Heart left ventricle (tissue), 16 donors: Measurements from ENCODE around the gene EFS. TPM values are rescaled to one million over a fixed set of nuclear protein-coding genes. Genes with fewer than 3 reads are reported as not detected.

Experiments
- ATAC-seq, 4 donors: fragments of 200-7000 bp; cut with Tn5 transposase; one replicate each; pipeline ENCODE4 v1.9.1; 2020 to 2022; ENCODE audit warnings: moderate library complexity in 4 of 4, mild to moderate bottlenecking in 3 of 4, moderate number of reproducible peaks in 1 of 4
- DNase-seq, 5 donors: peaks; one replicate each; pipeline ENCODE4 v3.0.0-alpha.2; 2020
- H3K27ac ChIP-seq, 12 donors: fragments of 200-600 bp; sonication (generic) in 4 of 12; one replicate each; pipeline versions ENCODE4 v1.5.0 to v1.8.0; 2016 to 2022; ENCODE audit warnings: mild to moderate bottlenecking in 2 of 12
- H3K27me3 ChIP-seq, 9 donors: fragments of 200-600 bp; sonication (generic) in 2 of 9; one replicate each; pipeline versions ENCODE4 v1.5.1 to v1.8.0; 2016 to 2022; ENCODE audit warnings: mild to moderate bottlenecking in 3 of 9
- H3K36me3 ChIP-seq, 9 donors: fragments of 200-600 bp; sonication (generic) in 2 of 9; one replicate each; pipeline versions ENCODE4 v1.5.0 to v1.8.0; 2018 to 2022; ENCODE audit warnings: mild to moderate bottlenecking in 2 of 9
- H3K4me1 ChIP-seq, 12 donors: fragments of 200-600 bp; sonication (generic) in 4 of 12; one replicate each; pipeline versions ENCODE4 v1.5.0 to v1.8.0; 2016 to 2022; ENCODE audit warnings: mild to moderate bottlenecking in 3 of 12
- H3K4me3 ChIP-seq, 12 donors: fragments of 200-600 bp; sonication (generic) in 4 of 12; one replicate each; pipeline versions ENCODE4 v1.5.0 to v1.8.0; 2017 to 2022; ENCODE audit warnings: mild to moderate bottlenecking in 9 of 12, moderate library complexity in 4 of 12
- H3K9me3 ChIP-seq, 12 donors: fragments of 200-600 bp; sonication (generic) in 4 of 12; one replicate each; pipeline versions ENCODE4 v1.5.0 to v1.8.0; 2016 to 2022; ENCODE audit warnings: mild to moderate bottlenecking in 1 of 12
- CTCF ChIP-seq, 12 donors: fragments of 200-600 bp; sonication (generic) in 4 of 12; IDR thresholded peaks; one replicate each; pipeline versions ENCODE4 v1.5.0 to v1.8.0; 2018 to 2022; ENCODE audit warnings: antibody characterized with exemption in 12 of 12, mild to moderate bottlenecking in 5 of 12
- POLR2A ChIP-seq, 2 donors: fragments of 450-650 bp; IDR thresholded peaks; one replicate each; pipeline ENCODE4 v1.6.1; 2017; ENCODE audit warnings: antibody characterized with exemption in 2 of 2, mild to moderate bottlenecking in 2 of 2, moderate library complexity in 2 of 2
- WGBS, 4 donors: extraction: QIAGEN DNeasy Blood & Tissue Kit in 2 of 4; methylation state at CpG; one replicate each; pipeline versions ENCODE4 v1.1.5 to v1.1.7; 2013 to 2018; 5-methylcytosine and 5-hydroxymethylcytosine counted together
- intact Hi-C, 10 donors: fragments of 100-400 bp; cut with DNase I; formaldehyde crosslinking; loops; one replicate each; pipeline versions ENCODE4 v1.11.1 to v1.14.2; 2022
- polyA plus RNA-seq, 2 donors: library from polyadenylated mRNA; stranded (reverse); fragments of 200-250 nt; gene quantifications; one replicate each; pipeline ENCODE4 v1.2.3, GENCODE V29; 2013
- total RNA-seq, 9 donors: library from RNA; depleted of rRNA in 2 of 9; stranded (reverse); fragments of >200 nt in 2 of 9; fragmentation: NEBNext Ultra II Directional in 3 of 9; extraction: Animal tissue kit (Norgen Biotek cat#: 25700) in 3 of 9; gene quantifications; one replicate each; pipeline versions ENCODE4 v1.1.0 to v1.2.4, GENCODE V29; 2016 to 2023
- donor health status: ischemic (EF 13 %, LVEDD 7.1; RV severe dilation, severe dysfunction).
- donor health status: healthy with polysubstance abuse.
- donor health status: DM: no; HTN: yes; CAD: no.
- donor health status: DM: no; HTN: no; CAD: no.
- donor health status: ischemic (EF 25% LVEDD 6.9; RV normal size, moderate dysfunction).
- donor health status: ischemic (EF 25% LVEDD 5.7; RV mildly dilated, moderate dysfunction).
- donor health status: healthy.
- donor health status: DM: yes; HTN: yes; CAD: no.
- donor health status: ischemic (EF 35%, LVEDD 5.7; RV mildly dilated, moderate dysfunction).
- donor health status: nonischemic (EF 11% LVEDD 7.7; RV severe dilation, severe dysfunction).
- donor health status: DM: yes; HTN: yes; CAD: no.
- donor health status: PGD.
- donor health status: ischemic (EF 29% LVEDD 5.4; RV normal size, mild dysfunction).
- donor health status: nonischemic (EF 23%, LVEDD 6.1; RV moderate dilation, normal function).

The EFS gene
- total and polyA plus RNA-seq, 11 donors = 1.4 to 5.0 (median 2.3) TPM

- intact Hi-C loops = no loop called here
- 93 to 96% (median 94%) methylated on average over 15 to 19 of the region's 19 CpGs for WGBS, 4 donors
These were observed 17.3 kb downstream of the EFS start for GRCh38 chr14:23347406-23348296.

GRCh38 chr14:23346693-23347405, 18.1 kb downstream of the EFS start:
- TF ChIP-seq POLR2A (IDR thresholded peaks at IDR 0.05) (no peak), CTCF (IDR thresholded peaks at IDR 0.05) (no peak)
- Histone ChIP-seq H3K4me3 (no peak overlapping the region), H3K9me3 (no peaks in the 10 kb centered on the region), H3K4me1 (peaks cover 0 to 12% (median 3%) of the 10 kb centered on the region in 12 donors), H3K36me3 (no peaks in the 10 kb centered on the region), H3K27me3 (peaks cover 0 to 13% (median 0%) of the 10 kb centered on the region in 9 donors), H3K27ac (peak overlapping the region in 1 of 12 donors; percentile 24)
- ATAC-seq (peak in 3 of 4 donors; percentile 27 to 38 (median 31)), DNase-seq (peak in 1 of 5 donors; percentile 49)
- intact Hi-C loops = no loop called here
- 77 to 84% (median 82%) methylated on average over 22 to 27 of the region's 27 CpGs for WGBS, 4 donors

More at GRCh38 chr14:23347406-23348296, 17.3 kb downstream of the EFS start:
- ATAC-seq = no peak
- Histone ChIP-seq H3K4me3 (no peak overlapping the region), H3K4me1 (peaks cover 0 to 20% (median 10%) of the 10 kb centered on the region in 12 donors), H3K27me3 (peaks cover 0 to 21% (median 0%) of the 10 kb centered on the region in 9 donors), H3K9me3 (no peaks in the 10 kb centered on the region), H3K27ac (no peak overlapping the region), H3K36me3 (no peaks in the 10 kb centered on the region)
- peak in 1 of 5 donors; percentile 54 for DNase-seq
- TF ChIP-seq CTCF (IDR thresholded peaks at IDR 0.05) = no peak
- no peak for TF ChIP-seq POLR2A (IDR thresholded peaks at IDR 0.05)

- 58 to 61% (median 61%) methylated on average over 12 to 13 of the region's 13 CpGs for WGBS, 4 donors
- H3K9me3 ChIP-seq = no peaks in the 10 kb centered on the region
- ATAC-seq (peak in 3 of 4 donors; percentile 48 to 54 (median 49)), DNase-seq (no peak)
- peaks cover 0 to 8% (median 0%) of the 10 kb centered on the region in 9 donors for H3K27me3 ChIP-seq
- TF ChIP-seq POLR2A (IDR thresholded peaks at IDR 0.05) = no peak
- no peak for TF ChIP-seq CTCF (IDR thresholded peaks at IDR 0.05)
- intact Hi-C loops = no loop called here
- H3K36me3 ChIP-seq = no peaks in the 10 kb centered on the region
- H3K27ac ChIP-seq = peak overlapping the region in 1 of 12 donors; percentile 24
- H3K4me1 ChIP-seq = peaks cover 0 to 9% (median 0%) of the 10 kb centered on the region in 12 donors
- no peak overlapping the region for H3K4me3 ChIP-seq
These were observed 18.8 kb downstream of the EFS start for GRCh38 chr14:23345987-23346692.
